HG02970 (cell line): Measurements from ENCODE around the gene AGFG1.
A peak's percentile ranks its signal among the peaks of the same experiment; 100 is the strongest.

ENCODE experiments used
- ATAC-seq: cut with Tn5 transposase; IDR thresholded peaks from one replicate; pipeline ENCODE4 v1.9.1; 2021; ENCODE audit warnings: mild to moderate bottlenecking, moderate library complexity, moderate number of reproducible peaks; ENCODE audit not compliant: unreplicated experiment, low FRiP score

Gene AGFG1

GRCh38 chr2:227460833-227461232 is 11.1 kb upstream of the AGFG1 start:
- no peak for ATAC-seq

GRCh38 chr2:227461811-227462461 is 10.0 kb upstream of the AGFG1 start:
- no peak for ATAC-seq

GRCh38 chr2:227462462-227462951 is 9.4 kb upstream of the AGFG1 start:
- peak; percentile 67 for ATAC-seq

GRCh38 chr2:227462972-227463931 is 8.7 kb upstream of the AGFG1 start:
- ATAC-seq: peak; percentile 36

GRCh38 chr2:227464361-227464760 is 7.6 kb upstream of the AGFG1 start:
- ATAC-seq: no peak

GRCh38 chr2:227464851-227465250 is 7.1 kb upstream of the AGFG1 start:
- ATAC-seq: no peak

- ATAC-seq: no peak
Observed at GRCh38 chr2:227466887-227467600, 4.9 kb upstream of the AGFG1 start.

GRCh38 chr2:227471412-227471811 is 544 bp upstream of the AGFG1 start:
- no peak for ATAC-seq

- peak; percentile 72 for ATAC-seq
Observed at GRCh38 chr2:227472265-227473121, 537 bp downstream of the AGFG1 start.

- ATAC-seq: no peak
Observed at GRCh38 chr2:227473122-227473461, 1.1 kb downstream of the AGFG1 start.

- no peak for ATAC-seq
Observed at GRCh38 chr2:227473806-227474205, 1.9 kb downstream of the AGFG1 start.

GRCh38 chr2:227474410-227474809 is 2.5 kb downstream of the AGFG1 start:
- no peak for ATAC-seq

GRCh38 chr2:227477291-227477690 is 5.3 kb downstream of the AGFG1 start:
- no peak for ATAC-seq

GRCh38 chr2:227479865-227480475 is 8.0 kb downstream of the AGFG1 start:
- no peak for ATAC-seq

- no peak for ATAC-seq
Observed at GRCh38 chr2:227480528-227480927, 8.6 kb downstream of the AGFG1 start.

GRCh38 chr2:227482638-227483340 is 10.8 kb downstream of the AGFG1 start:
- no peak for ATAC-seq

GRCh38 chr2:227485429-227485828 is 13.5 kb downstream of the AGFG1 start:
- ATAC-seq: no peak

- no peak for ATAC-seq
Observed at GRCh38 chr2:227486688-227487087, 14.7 kb downstream of the AGFG1 start.

GRCh38 chr2:227488045-227488444 is 16.1 kb downstream of the AGFG1 start:
- no peak for ATAC-seq
